Neural progenitor cell (in vitro differentiated cells): ENCODE data around the gene CD274. TPM values are rescaled to one million over a fixed set of nuclear protein-coding genes. Genes with fewer than 3 reads are reported as not detected.

Experiments used
- DNase-seq: peaks from one replicate; pipeline ENCODE4 v3.0.0-alpha.2; 2016; ENCODE audit warnings: low spot score
- H2AFZ ChIP-seq: fragments of 200-600 bp; sonication (generic); replicated peaks from 2 replicates; pipeline ENCODE4 v1.6.1; 2016; ENCODE audit warnings: antibody characterized with exemption
- H3F3A ChIP-seq: fragments of 200-600 bp; sonication (generic); 2 replicates; pipeline ENCODE4 v1.6.1; 2016; ENCODE audit warnings: antibody characterized with exemption, low read depth
- H3K27ac ChIP-seq: fragments of 200-600 bp; sonication (generic); 2 replicates; pipeline ENCODE4 v1.5.1; 2016; ENCODE audit warnings: mild to moderate bottlenecking
- H3K27me3 ChIP-seq: fragments of 200-600 bp; sonication (generic); 2 replicates; pipeline ENCODE4 v1.6.1; 2016; ENCODE audit warnings: mild to moderate bottlenecking, moderate library complexity
- H3K36me3 ChIP-seq: fragments of 200-600 bp; sonication (generic); 2 replicates; pipeline ENCODE4 v1.5.1; 2016
- H3K4me1 ChIP-seq: fragments of 200-600 bp; sonication (generic); 2 replicates; pipeline ENCODE4 v1.6.1; 2016; ENCODE audit warnings: mixed run types
- H3K4me2 ChIP-seq: fragments of 200-600 bp; sonication (generic); 2 replicates; pipeline ENCODE4 v1.6.1; 2016
- H3K4me3 ChIP-seq: fragments of 200-600 bp; sonication (generic); 2 replicates; pipeline ENCODE4 v1.5.1; 2016
- H3K79me2 ChIP-seq: fragments of 200-600 bp; sonication (generic); 2 replicates; pipeline ENCODE4 v1.6.1; 2016; ENCODE audit warnings: low read depth
- H3K9ac ChIP-seq: fragments of 200-600 bp; sonication (generic); 2 replicates; pipeline ENCODE4 v1.6.1; 2016
- H3K9me3 ChIP-seq: fragments of 200-600 bp; sonication (generic); 2 replicates; pipeline ENCODE4 v1.5.1; 2016; ENCODE audit warnings: low read depth
- H4K20me1 ChIP-seq: fragments of 200-600 bp; sonication (generic); 2 replicates; pipeline ENCODE4 v1.6.1; 2016; ENCODE audit warnings: low read depth
- H3K27ac Mint-ChIP-seq: 3 replicates; pipeline ENCODE4 v1.8.0; 2021; ENCODE audit warnings: mixed read lengths
- H3K27me3 Mint-ChIP-seq: 2 replicates; pipeline ENCODE4 v1.8.0; 2022; ENCODE audit warnings: low read depth, mild to moderate bottlenecking, inconsistent platforms, moderate library complexity, mixed read lengths; ENCODE audit not compliant: insufficient read depth
- H3K36me3 Mint-ChIP-seq: 3 replicates; pipeline ENCODE4 v1.8.0; 2021; ENCODE audit warnings: mixed read lengths
- H3K4me1 Mint-ChIP-seq: 3 replicates; pipeline ENCODE4 v1.8.0; 2021; ENCODE audit warnings: mixed read lengths
- H3K4me3 Mint-ChIP-seq: 3 replicates; pipeline ENCODE4 v1.8.0; 2021; ENCODE audit warnings: mild to moderate bottlenecking, moderate library complexity, mixed read lengths
- H3K9me3 Mint-ChIP-seq: 3 replicates; pipeline ENCODE4 v1.8.0; 2020; ENCODE audit warnings: mixed read lengths
- EZH2 ChIP-seq: fragments of 200-600 bp; sonication (generic); IDR thresholded peaks from 2 replicates; pipeline ENCODE4 v1.6.1; 2017; ENCODE audit warnings: antibody characterized with exemption, mild to moderate bottlenecking, moderate library complexity
- EZH2phosphoT487 ChIP-seq: fragments of 200-600 bp; sonication (generic); IDR thresholded peaks from 2 replicates; pipeline ENCODE4 v1.6.1; 2017; ENCODE audit warnings: antibody characterized with exemption
- total RNA-seq: library from RNA; depleted of rRNA; stranded (reverse); fragments of >200 nt; gene quantifications from 2 replicates; pipeline ENCODE4 v1.2.3, GENCODE V29; 2015; ENCODE audit warnings: low replicate concordance
- TF ChIP-seq, protein P1 (sequence below): fragments of 200-600 bp; sonication (generic); IDR thresholded peaks from 2 replicates; pipeline ENCODE4 v1.5.1; 2017; ENCODE audit warnings: antibody characterized with exemption, mild to moderate bottlenecking

CD274 gene
- total RNA-seq, 1 donor from 2014 or later: not detected

DNA sequence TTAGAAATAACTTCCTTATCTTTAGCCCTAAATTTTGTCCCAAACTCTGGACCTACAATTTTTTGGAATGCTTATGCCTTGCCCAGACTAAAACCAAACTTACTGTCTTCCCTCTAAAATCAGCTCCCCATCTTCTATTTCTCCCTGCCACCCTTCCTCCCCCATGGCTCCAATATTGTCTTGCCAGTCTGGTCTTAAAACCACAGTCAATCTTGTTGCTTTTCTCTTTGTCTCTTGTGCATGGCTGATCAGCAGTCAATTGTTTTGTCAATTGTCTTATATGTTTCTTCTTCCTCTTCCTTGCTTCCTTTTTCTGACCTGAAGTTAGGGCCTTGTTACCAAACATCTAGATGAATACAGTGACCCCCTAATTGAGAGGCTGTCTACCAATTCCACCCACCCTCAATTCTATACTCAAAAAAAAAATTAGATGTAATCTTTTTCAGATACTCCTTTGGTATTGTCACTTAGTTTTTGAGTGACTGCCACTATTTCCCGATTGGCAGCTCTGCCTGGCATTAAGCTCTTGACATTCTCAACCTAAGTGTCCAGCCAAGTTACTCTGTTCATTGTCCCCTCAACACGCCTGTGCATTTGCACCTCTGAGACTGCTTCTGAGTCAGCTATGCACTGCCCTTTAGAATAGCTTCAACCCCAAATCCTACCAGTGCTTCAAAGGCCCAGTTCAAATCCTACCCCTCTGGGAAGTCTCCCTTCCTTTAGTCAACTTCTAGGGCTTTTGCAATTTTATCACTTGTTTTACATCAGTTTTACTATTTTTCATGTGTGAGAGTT is 62.5 kb downstream of the CD274 start:
- Histone ChIP-seq H3K4me1 (peaks cover 4% of the 10 kb centered on the region), H3F3A (no peaks in the 10 kb centered on the region), H3K79me2 (no peaks in the 10 kb centered on the region), H3K4me3 (no peak overlapping the region), H3K9me3 (no peaks in the 10 kb centered on the region), H2AFZ (no peak overlapping the region), H3K36me3 (no peaks in the 10 kb centered on the region), H3K27ac (no peak overlapping the region), H3K4me2 (no peak overlapping the region), H3K9ac (no peak overlapping the region), H3K27me3 (no peaks in the 10 kb centered on the region), H4K20me1 (no peaks in the 10 kb centered on the region)
- Mint-ChIP-seq H3K36me3 (no peaks in the 10 kb centered on the region), H3K4me3 (no peak overlapping the region), H3K27ac (no peak overlapping the region), H3K4me1 (no peaks in the 10 kb centered on the region), H3K27me3 (no peaks in the 10 kb centered on the region), H3K9me3 (no peaks in the 10 kb centered on the region)
- TF ChIP-seq EZH2 (no peak), EZH2phosphoT487 (no peak)
- TF ChIP-seq, protein P1, sequence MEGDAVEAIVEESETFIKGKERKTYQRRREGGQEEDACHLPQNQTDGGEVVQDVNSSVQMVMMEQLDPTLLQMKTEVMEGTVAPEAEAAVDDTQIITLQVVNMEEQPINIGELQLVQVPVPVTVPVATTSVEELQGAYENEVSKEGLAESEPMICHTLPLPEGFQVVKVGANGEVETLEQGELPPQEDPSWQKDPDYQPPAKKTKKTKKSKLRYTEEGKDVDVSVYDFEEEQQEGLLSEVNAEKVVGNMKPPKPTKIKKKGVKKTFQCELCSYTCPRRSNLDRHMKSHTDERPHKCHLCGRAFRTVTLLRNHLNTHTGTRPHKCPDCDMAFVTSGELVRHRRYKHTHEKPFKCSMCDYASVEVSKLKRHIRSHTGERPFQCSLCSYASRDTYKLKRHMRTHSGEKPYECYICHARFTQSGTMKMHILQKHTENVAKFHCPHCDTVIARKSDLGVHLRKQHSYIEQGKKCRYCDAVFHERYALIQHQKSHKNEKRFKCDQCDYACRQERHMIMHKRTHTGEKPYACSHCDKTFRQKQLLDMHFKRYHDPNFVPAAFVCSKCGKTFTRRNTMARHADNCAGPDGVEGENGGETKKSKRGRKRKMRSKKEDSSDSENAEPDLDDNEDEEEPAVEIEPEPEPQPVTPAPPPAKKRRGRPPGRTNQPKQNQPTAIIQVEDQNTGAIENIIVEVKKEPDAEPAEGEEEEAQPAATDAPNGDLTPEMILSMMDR: no peak
- DNase-seq: no peak

DNA sequence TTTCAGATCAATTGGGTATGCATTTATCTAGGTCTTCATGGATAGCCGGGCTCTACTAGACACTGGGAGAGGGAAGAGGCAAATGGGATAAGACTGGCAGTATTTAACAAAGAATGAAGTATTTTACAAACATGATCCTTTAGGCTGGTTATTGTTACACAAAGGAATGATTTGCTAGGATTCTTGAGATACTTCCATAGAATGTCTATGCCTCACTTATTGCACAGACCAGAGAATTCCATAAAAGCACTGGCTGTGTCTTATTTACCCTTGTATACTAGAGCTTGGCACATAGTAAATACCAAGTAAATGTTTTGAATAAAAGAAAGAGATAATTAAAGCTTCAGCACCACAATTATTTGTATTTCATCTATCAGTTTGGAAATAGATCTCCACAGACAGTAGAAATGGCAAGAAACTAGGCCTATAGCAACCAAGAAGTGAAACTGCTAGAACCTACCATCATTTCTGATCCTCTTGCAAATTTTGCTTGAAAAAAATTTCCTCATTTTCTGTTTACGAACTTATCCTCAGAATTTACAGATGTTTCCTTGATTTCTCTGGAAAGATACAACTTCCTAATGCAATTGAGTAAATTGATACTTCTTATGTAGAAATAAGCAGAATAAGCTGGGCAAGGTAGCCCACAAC is 63.7 kb downstream of the CD274 start:
- no peak overlapping the region for H2AFZ ChIP-seq
- no peaks in the 10 kb centered on the region for H3K27me3 ChIP-seq
- no peak overlapping the region for H3K4me3 ChIP-seq
- no peak for DNase-seq
- no peaks in the 10 kb centered on the region for H4K20me1 ChIP-seq
- H3K4me1 ChIP-seq: peaks cover 4% of the 10 kb centered on the region
- H3K36me3 Mint-ChIP-seq: no peaks in the 10 kb centered on the region
- H3K9me3 Mint-ChIP-seq: no peaks in the 10 kb centered on the region
- no peak overlapping the region for H3K27ac ChIP-seq
- TF ChIP-seq EZH2phosphoT487: no peak
- no peak for TF ChIP-seq EZH2
- no peaks in the 10 kb centered on the region for H3K4me1 Mint-ChIP-seq
- H3K4me2 ChIP-seq: no peak overlapping the region
- no peaks in the 10 kb centered on the region for H3K9me3 ChIP-seq
- no peaks in the 10 kb centered on the region for H3K27me3 Mint-ChIP-seq
- no peaks in the 10 kb centered on the region for H3K79me2 ChIP-seq
- no peak overlapping the region for H3K27ac Mint-ChIP-seq
- H3F3A ChIP-seq: no peaks in the 10 kb centered on the region
- H3K9ac ChIP-seq: no peak overlapping the region
- H3K4me3 Mint-ChIP-seq: no peak overlapping the region
- no peaks in the 10 kb centered on the region for H3K36me3 ChIP-seq

DNA sequence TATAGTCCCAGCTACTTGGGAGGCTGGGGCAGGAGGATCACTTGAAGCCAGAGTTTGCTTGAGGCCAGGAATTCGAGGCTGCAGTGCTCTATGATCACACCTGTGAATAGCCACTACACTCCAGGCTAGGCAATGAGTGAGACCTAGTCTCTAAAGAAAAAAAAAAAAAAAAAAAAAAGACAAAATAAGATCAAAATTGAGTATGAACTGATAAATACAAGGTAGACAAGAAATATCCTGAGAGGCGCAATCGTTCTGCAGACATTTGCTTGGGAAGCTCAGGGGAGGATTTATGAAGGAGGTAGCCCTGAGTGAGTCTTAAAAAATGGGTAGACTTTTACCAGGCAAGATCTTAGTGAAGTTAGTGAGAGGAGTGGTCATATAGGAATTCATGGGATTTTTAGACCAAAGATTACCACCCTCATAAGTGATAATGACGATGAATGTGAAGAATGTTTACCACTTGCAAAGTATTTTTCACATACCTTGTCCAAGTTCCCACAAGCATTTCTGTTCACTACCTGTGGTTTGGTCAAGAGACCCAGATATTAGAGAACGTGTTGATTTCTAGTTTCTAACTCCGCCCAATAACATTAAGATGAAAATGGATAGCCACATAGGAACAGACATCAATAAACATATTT is 64.4 kb downstream of the CD274 start:
- Histone ChIP-seq H3K4me1 (peaks cover 4% of the 10 kb centered on the region), H3K9me3 (no peaks in the 10 kb centered on the region)
- H3K36me3 Mint-ChIP-seq: no peaks in the 10 kb centered on the region

More for the DNA sequence above, 64.4 kb downstream of the CD274 start:
- Mint-ChIP-seq H3K27ac (no peak overlapping the region), H3K4me1 (no peaks in the 10 kb centered on the region), H3K9me3 (no peaks in the 10 kb centered on the region), H3K27me3 (no peaks in the 10 kb centered on the region), H3K4me3 (no peak overlapping the region)
- no peak overlapping the region for H2AFZ ChIP-seq
- H3K4me2 ChIP-seq: no peak overlapping the region
- no peaks in the 10 kb centered on the region for H3K36me3 ChIP-seq
- no peak for DNase-seq
- H3K4me3 ChIP-seq: no peak overlapping the region
- no peak overlapping the region for H3K27ac ChIP-seq
- no peaks in the 10 kb centered on the region for H3K79me2 ChIP-seq
- no peak overlapping the region for H3K9ac ChIP-seq
- H3F3A ChIP-seq: no peaks in the 10 kb centered on the region
- no peaks in the 10 kb centered on the region for H4K20me1 ChIP-seq
- no peaks in the 10 kb centered on the region for H3K27me3 ChIP-seq
- TF ChIP-seq EZH2 (no peak), EZH2phosphoT487 (no peak)
- TF ChIP-seq, protein P1: no peak
